GM20431 (cell line): ENCODE measurements around the gene AKNAD1.

Experiments used
- in situ Hi-C: fragments of 300-500 bp; cut with MseI, MboI; formaldehyde crosslinking; loops from one replicate; pipeline ENCODE4 v1.15.0; 2020; ENCODE audit warnings: low sequenced_read_pairs; ENCODE audit not compliant: unreplicated experiment

AKNAD1 gene

DNA sequence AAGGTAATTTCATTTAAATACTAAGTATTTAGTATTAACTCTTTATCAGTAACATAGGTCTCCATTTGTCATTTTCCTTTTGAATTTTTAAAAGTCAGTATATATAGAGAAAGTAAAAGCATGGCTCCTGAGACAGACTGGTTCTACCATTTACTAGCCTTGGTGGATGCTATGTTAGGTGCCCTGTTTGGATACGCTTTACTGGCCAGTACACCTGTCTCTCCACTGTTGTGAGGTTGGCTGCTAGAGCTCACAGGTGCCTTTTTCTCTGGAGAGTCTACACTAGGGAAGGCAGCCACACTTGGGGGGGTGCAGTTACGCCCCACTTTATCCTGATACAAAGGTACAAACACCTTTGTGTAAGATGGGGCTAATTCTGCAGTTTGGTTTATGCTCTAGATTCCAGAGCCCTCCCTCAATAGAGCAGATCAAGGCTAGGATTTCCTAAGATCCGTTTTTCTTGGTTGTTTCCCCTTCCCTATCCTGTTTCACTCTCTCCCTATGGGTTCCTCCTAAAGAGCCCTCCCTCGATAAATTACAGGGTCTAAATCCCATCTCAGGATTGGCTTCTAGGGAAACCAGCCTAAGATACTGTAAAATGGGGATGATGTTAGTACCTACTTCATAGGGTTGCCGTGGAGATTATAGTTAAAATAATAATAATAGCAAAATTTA is 14.3 kb upstream of the AKNAD1 start:
- in situ Hi-C loops, result no loop called here

GRCh38 chr1:108865316-108865910 is 8.5 kb upstream of the AKNAD1 start:
- in situ Hi-C loops, result no loop called here

GRCh38 chr1:108863984-108864383 is 7.1 kb upstream of the AKNAD1 start:
- in situ Hi-C loops, result no loop called here

- in situ Hi-C loops, result no loop called here
Observed at GRCh38 chr1:108862698-108863477, 6.0 kb upstream of the AKNAD1 start.

DNA sequence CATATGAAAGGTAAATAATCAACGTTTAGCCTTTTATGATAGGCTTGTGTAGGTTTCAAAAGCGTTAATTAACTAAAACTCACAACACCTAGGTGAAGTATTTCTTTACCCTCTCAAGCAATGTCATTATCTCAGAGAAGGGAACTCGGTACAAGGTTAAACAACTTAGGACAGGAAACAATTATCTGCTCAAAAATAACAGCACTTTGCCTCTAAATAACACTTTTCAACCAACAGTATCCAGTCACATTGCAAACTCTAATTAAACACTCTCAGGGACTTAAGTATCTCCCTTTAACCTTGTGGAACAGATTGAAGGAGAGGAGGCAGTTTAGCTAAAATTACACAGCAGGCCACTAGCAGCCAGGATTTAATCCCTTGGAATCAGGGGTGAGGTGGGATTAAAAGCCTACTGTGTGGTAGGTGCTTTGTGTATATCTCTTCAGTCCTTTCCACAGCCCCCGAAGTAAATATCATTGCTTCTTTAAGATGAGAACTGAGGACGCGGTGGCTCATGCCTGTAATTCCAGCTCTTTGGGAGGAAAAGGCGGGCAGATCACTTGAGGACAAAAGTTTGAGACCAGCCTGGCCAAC is 5.2 kb upstream of the AKNAD1 start:
- in situ Hi-C loops, result no loop called here

DNA sequence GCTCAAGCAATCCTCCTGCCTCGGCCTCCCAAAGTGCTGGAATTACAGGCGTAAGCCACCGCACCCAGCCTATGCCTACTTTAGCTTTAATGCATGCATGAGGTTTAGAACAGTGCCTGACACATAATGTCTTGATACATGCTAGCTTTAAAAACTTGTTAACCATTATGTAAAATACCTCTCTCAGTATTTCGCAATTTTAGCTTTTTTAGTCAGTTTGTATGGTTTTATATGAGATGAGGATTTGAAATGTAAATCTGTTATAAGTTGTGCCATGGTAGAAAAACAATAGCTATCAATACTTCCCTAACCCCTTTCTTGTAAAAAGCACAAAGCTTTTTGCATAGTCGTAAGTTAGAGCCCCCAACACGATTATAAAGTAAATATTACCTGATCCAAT is 4.7 kb upstream of the AKNAD1 start:
- in situ Hi-C loops, result no loop called here

- in situ Hi-C loops, result no loop called here
Observed at GRCh38 chr1:108860190-108860907, 3.5 kb upstream of the AKNAD1 start.

GRCh38 chr1:108858230-108858950 is 1.5 kb upstream of the AKNAD1 start:
- in situ Hi-C loops, result no loop called here

GRCh38 chr1:108854221-108855019 is 2.5 kb downstream of the AKNAD1 start:
- in situ Hi-C loops, result no loop called here

- in situ Hi-C loops, result no loop called here
Observed at GRCh38 chr1:108852221-108852975, 4.5 kb downstream of the AKNAD1 start.

DNA sequence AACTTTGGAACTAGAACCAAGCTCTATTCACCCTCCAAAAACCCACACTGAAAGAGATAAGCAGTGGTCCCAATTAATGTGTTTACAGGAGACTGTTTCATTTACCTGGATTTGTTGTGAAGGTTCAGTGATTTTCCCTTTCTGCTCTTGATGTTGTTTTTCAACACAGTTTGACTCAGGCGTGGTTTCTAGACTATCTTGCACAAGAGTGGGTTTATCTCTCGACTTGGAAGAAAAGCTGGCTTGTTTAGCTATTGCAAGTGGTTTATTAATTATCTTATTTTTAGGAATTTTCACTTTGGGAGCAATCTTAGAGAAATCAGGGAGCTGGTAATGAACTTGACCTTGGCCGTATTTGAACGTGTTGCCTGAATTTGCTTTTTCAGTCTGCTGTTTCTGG is 5.3 kb downstream of the AKNAD1 start:
- in situ Hi-C loops, result no loop called here

- in situ Hi-C loops, result no loop called here
Observed at GRCh38 chr1:108850929-108851328, 6.0 kb downstream of the AKNAD1 start.

GRCh38 chr1:108848806-108849205 is 8.1 kb downstream of the AKNAD1 start:
- in situ Hi-C loops, result no loop called here

DNA sequence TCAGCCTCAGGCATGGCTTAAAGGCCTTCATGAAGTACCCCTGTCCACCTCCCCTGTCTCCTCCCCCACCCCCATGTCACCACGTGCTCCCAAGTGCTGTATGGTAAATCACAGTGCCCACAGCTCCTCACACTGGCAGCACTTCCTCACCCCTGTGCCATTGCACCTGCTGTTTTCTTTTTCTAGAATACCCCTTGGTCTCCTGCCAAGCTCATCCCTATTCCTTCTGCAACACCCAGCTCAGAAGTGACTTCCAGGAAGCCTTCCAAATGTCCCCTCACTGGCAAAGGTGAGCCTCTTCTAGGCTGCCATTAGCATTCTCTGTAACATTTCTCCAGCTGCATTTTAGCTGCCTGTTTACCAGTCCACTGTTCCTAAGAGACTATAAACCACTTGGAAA is 9.4 kb downstream of the AKNAD1 start:
- in situ Hi-C loops, result no loop called here

GRCh38 chr1:108845991-108846390 is 10.9 kb downstream of the AKNAD1 start:
- in situ Hi-C loops, result no loop called here

DNA sequence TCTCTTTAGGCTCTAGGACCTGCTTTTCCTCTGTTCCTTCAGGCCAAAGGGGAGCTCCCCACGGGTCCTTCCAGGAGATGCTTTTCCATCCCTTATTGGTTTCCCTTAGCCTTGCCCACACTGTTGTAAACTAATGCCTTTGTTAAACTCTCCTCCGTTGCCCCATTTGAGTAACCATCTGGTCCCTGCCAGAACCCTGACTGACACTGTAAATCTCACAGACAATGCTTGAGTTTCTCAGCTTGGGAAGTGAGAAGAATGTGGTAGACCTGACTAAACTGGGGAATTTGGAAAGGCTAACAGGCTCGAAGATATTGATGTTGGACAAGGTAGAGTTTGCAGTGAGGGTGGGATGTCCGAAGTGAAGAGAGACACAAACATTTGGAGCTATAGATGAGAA is 11.4 kb downstream of the AKNAD1 start:
- in situ Hi-C loops, result no loop called here

GRCh38 chr1:108843390-108844137 is 13.3 kb downstream of the AKNAD1 start:
- in situ Hi-C loops, result no loop called here
